Mucosa of descending colon (tissue), 3 donors: ENCODE data around the gene ADPRHL1. TPM values are rescaled to one million over a fixed set of nuclear protein-coding genes. Genes with fewer than 3 reads are reported as not detected.

Source experiments
- ATAC-seq: fragments of 200-7000 bp; cut with Tn5 transposase; one replicate; pipeline ENCODE4 v1.9.1; 2020; ENCODE audit warnings: mild to moderate bottlenecking, moderate library complexity
- DNase-seq, 3 donors: peaks; one replicate each; pipeline ENCODE4 v3.0.0-alpha.2; 2020
- H3K36me3 ChIP-seq: fragments of 200-600 bp; one replicate; pipeline ENCODE4 v1.8.0; 2021; ENCODE audit warnings: low read depth, mild to moderate bottlenecking
- H3K4me1 ChIP-seq: fragments of 200-600 bp; one replicate; pipeline ENCODE4 v1.8.0; 2021; ENCODE audit warnings: low read depth, mild to moderate bottlenecking
- H3K4me3 ChIP-seq: fragments of 200-600 bp; one replicate; pipeline ENCODE4 v1.8.0; 2021; ENCODE audit warnings: mild to moderate bottlenecking
- H3K9me3 ChIP-seq: fragments of 200-600 bp; one replicate; pipeline ENCODE4 v1.8.0; 2021; ENCODE audit warnings: mild to moderate bottlenecking
- CTCF ChIP-seq: fragments of 200-600 bp; IDR thresholded peaks from one replicate; pipeline ENCODE4 v1.8.0; 2022; ENCODE audit warnings: antibody characterized with exemption, mild to moderate bottlenecking
- intact Hi-C, 2 donors: fragments of 100-400 bp; cut with DNase I in 1 of 2; cut with micrococcal nuclease in 1 of 2; formaldehyde crosslinking; loops; one replicate each; pipeline versions ENCODE4 v1.11.0 to v1.11.1; 2022; cut with DNase I, micrococcal nuclease
- total RNA-seq, 3 donors: library from RNA; stranded (reverse); fragmentation: NEBNext Ultra II Directional in 2 of 3; extraction: Animal tissue kit (Norgen Biotek cat#: 25700) in 2 of 3; gene quantifications; one replicate each; pipeline versions ENCODE4 v1.2.1 to v1.2.4, GENCODE V29; 2021 to 2023
- donor health status: DM: no; HTN: no; CAD: no; lungs with moderate emphysema.
- donor health status: DM: no; HTN: no; CAD: no.
- donor health status: DM: no; HTN: yes; CAD: no.

Gene ADPRHL1
- total RNA-seq, 3 donors from 2014 or later: 5.1 to 9.2 (median 7.1) TPM

DNA sequence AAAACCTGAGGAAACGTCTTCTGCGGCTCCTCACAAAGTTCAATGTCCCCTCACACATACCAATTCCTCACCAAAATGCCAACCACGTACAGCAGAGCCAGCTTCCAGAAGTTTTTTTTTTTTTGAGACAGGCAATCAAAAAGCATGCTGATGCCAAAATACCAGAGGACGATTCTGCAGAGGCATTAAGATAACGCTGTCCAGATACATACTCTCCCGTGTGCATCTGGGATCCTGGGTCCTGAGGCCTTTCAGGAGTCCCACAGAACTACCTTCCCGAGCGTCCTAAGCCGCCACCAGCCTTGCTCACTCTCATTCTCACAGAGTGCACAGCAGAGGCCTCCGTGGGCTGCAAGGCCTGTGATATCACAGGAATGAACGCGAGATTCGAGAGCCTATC, 32.3 kb upstream of the ADPRHL1 start:
- no peak for DNase-seq
- no peak for TF ChIP-seq CTCF
- no peak for ATAC-seq
- Histone ChIP-seq H3K36me3 (no peaks in the 10 kb centered on the region), H3K9me3 (no peaks in the 10 kb centered on the region), H3K4me1 (peaks cover 13% of the 10 kb centered on the region), H3K4me3 (no peak overlapping the region)
- intact Hi-C loops: no loop called here

- H3K9me3 ChIP-seq: no peaks in the 10 kb centered on the region
- TF ChIP-seq CTCF: no peak
- no peak for ATAC-seq
- H3K4me1 ChIP-seq: peaks cover under 1% of the 10 kb centered on the region
- no peak overlapping the region for H3K4me3 ChIP-seq
- no peaks in the 10 kb centered on the region for H3K36me3 ChIP-seq
- no peak for DNase-seq
- intact Hi-C loops: no loop called here
Measured at GRCh38 chr13:113483504-113484293, 30.4 kb upstream of the ADPRHL1 start.

- H3K4me1 ChIP-seq: no peaks in the 10 kb centered on the region
- no peak for DNase-seq
- H3K36me3 ChIP-seq: no peaks in the 10 kb centered on the region
- no peak overlapping the region for H3K4me3 ChIP-seq
- no peaks in the 10 kb centered on the region for H3K9me3 ChIP-seq
- no peak for TF ChIP-seq CTCF
- no peak for ATAC-seq
- intact Hi-C loops: no loop called here
Measured at GRCh38 chr13:113483081-113483480, 29.8 kb upstream of the ADPRHL1 start.

- H3K4me1 ChIP-seq: no peaks in the 10 kb centered on the region
- intact Hi-C loops: no loop called here
- no peaks in the 10 kb centered on the region for H3K36me3 ChIP-seq
- ATAC-seq (no peak), DNase-seq (no peak)
- TF ChIP-seq CTCF: no peak
- H3K4me3 ChIP-seq: no peak overlapping the region
- H3K9me3 ChIP-seq: no peaks in the 10 kb centered on the region
Measured at GRCh38 chr13:113479179-113479578, 25.9 kb upstream of the ADPRHL1 start.

- no peak for TF ChIP-seq CTCF
- Histone ChIP-seq H3K9me3 (no peaks in the 10 kb centered on the region), H3K4me1 (no peaks in the 10 kb centered on the region), H3K36me3 (no peaks in the 10 kb centered on the region), H3K4me3 (no peak overlapping the region)
- no peak for DNase-seq
- intact Hi-C loops: no loop called here
- no peak for ATAC-seq
Measured at GRCh38 chr13:113477724-113478123, 24.4 kb upstream of the ADPRHL1 start.

DNA sequence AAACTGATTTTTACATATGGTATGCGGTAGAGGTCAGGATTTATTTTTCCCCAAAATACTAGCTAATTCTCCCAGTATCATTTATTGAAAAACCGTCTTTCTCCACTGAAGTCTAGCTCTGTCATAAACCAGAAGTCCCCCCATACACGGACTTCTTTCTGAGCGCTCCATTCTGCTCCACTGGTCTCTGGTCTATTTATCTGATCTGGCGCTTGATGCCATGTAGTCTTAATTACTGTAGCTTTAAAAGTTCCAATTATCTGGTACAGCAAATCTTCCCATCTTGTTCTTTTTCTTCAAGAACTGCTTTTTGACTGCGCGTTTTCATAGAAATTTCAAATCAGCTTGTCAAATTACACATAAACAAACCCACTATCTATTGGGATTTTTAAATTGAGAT, 23.5 kb upstream of the ADPRHL1 start:
- no peak for DNase-seq
- H3K4me1 ChIP-seq: no peaks in the 10 kb centered on the region
- no peak for ATAC-seq
- H3K9me3 ChIP-seq: no peaks in the 10 kb centered on the region
- no peaks in the 10 kb centered on the region for H3K36me3 ChIP-seq
- no peak overlapping the region for H3K4me3 ChIP-seq
- TF ChIP-seq CTCF: no peak
- intact Hi-C loops: no loop called here
